Transverse colon (tissue), 4 donors: Measurements from ENCODE around the gene PXK. TPM values are rescaled to one million over a fixed set of nuclear protein-coding genes. Genes with fewer than 3 reads are reported as not detected.

ENCODE experiments used
- DNase-seq: peaks from one replicate; pipeline ENCODE4 v3.0.0-alpha.2; 2019
- H3K27ac ChIP-seq, 4 donors: fragments of 200-600 bp; sonication (generic); 2 replicates each; pipeline ENCODE4 v1.5.1; 2016 to 2018; ENCODE audit warnings: inconsistent platforms in 4 of 4
- H3K27me3 ChIP-seq: fragments of 200-600 bp; sonication (generic); 2 replicates; pipeline ENCODE4 v1.5.1; 2017; ENCODE audit warnings: inconsistent platforms
- H3K36me3 ChIP-seq, 4 donors: fragments of 200-600 bp; sonication (generic); 2 replicates each; pipeline ENCODE4 v1.5.1; 2017 to 2019; ENCODE audit warnings: inconsistent platforms in 4 of 4
- H3K4me1 ChIP-seq, 4 donors: fragments of 200-600 bp; sonication (generic); 2 replicates each; pipeline ENCODE4 v1.5.1; 2017 to 2020; ENCODE audit warnings: inconsistent platforms in 4 of 4
- H3K4me3 ChIP-seq, 4 donors: fragments of 200-600 bp; sonication (generic); 1 replicate in 1 of 4; 2 replicates in 3 of 4; pipeline versions ENCODE4 v1.5.1 to v1.6.1; 2017 to 2019; ENCODE audit warnings: inconsistent platforms in 4 of 4
- H3K9me3 ChIP-seq, 2 donors: fragments of 200-600 bp; sonication (generic); 2 replicates each; pipeline ENCODE4 v1.5.1; 2017 to 2019; ENCODE audit warnings: inconsistent platforms in 2 of 2
- CTCF ChIP-seq, 5 experiments: fragments of 200-600 bp in 3 of 5; fragments of 450-650 bp in 2 of 5; sonication (generic) in 3 of 5; IDR thresholded peaks; 1 replicate in 2 of 5; 2 replicates in 3 of 5; pipeline ENCODE4 v1.5.1; 2016 to 2017; ENCODE audit warnings: antibody characterized with exemption in 5 of 5, inconsistent platforms in 3 of 5, mild to moderate bottlenecking in 2 of 5, moderate library complexity in 1 of 5
- EP300 ChIP-seq: sonication (generic); formaldehyde crosslinking; IDR thresholded peaks from one replicate; pipeline ENCODE4 v1.6.1; 2017; ENCODE audit warnings: antibody characterized with exemption, low read depth
- POLR2A ChIP-seq: fragments of 450-650 bp; IDR thresholded peaks from one replicate; pipeline ENCODE4 v1.6.1; 2016; ENCODE audit warnings: antibody characterized with exemption, mild to moderate bottlenecking, moderate library complexity
- POLR2AphosphoS5 ChIP-seq, 3 donors: sonication (generic); formaldehyde crosslinking; IDR thresholded peaks; one replicate each; pipeline ENCODE4 v1.6.1; 2016; ENCODE audit warnings: antibody characterized with exemption in 3 of 3
- WGBS, 2 donors: methylation state at CpG; one replicate each; pipeline ENCODE4 v1.1.5; 2018; ENCODE audit warnings: low coverage in 1 of 2; 5-methylcytosine and 5-hydroxymethylcytosine counted together
- in situ Hi-C, 4 donors: fragments of 200-750 bp; cut with MboI; loops; one replicate each; pipeline versions ENCODE4 v1.15.0 to v1.15.1; 2017; ENCODE audit warnings: low sequenced_read_pairs in 3 of 4, low pct_ligation_motif_present in 1 of 4, low pct_unique_long_range_greater_than_20kb in 1 of 4
- intact Hi-C: fragments of 100-400 bp; cut with DNase I; formaldehyde crosslinking; loops from one replicate; pipeline ENCODE4 v1.15.1; 2023; ENCODE audit warnings: low total_unique reads
- total RNA-seq, 4 donors: library from RNA; depleted of rRNA; stranded (reverse); fragments of >200 nt; gene quantifications; one replicate each; pipeline ENCODE4 v1.1.0, GENCODE V29; 2016

Gene PXK
- total RNA-seq, 4 donors from 2014 or later, result 7.6 to 29.5 (median 16.6) TPM

- Histone ChIP-seq H3K9me3 (no peaks in the 10 kb centered on the region), H3K4me1 (no peaks in the 10 kb centered on the region), H3K27ac (no peak overlapping the region), H3K4me3 (no peak overlapping the region), H3K27me3 (peaks cover 15% of the 10 kb centered on the region), H3K36me3 (no peaks in the 10 kb centered on the region)
- TF ChIP-seq CTCF (IDR thresholded peaks at IDR 0.05) (no peak), POLR2A (no peak), EP300 (no peak), POLR2AphosphoS5 (IDR thresholded peaks at IDR 0.05) (no peak)
- in situ Hi-C loops, result loop anchor here in 2 of 4 donors (5.0 to 10.0 kb wide), 2 partner anchors 52 to 115 kb away; no protein-coding TSS in a partner anchor
- intact Hi-C loops, result no loop called here
- WGBS, 2 donors, result 81% methylated on average over 6 of the region's 6 CpGs; no CpG with 5 or more reads in 1 of the 2 donors
- DNase-seq, result no peak
These were observed 35.8 kb upstream of the PXK start for GRCh38 chr3:58296843-58297242.

DNA sequence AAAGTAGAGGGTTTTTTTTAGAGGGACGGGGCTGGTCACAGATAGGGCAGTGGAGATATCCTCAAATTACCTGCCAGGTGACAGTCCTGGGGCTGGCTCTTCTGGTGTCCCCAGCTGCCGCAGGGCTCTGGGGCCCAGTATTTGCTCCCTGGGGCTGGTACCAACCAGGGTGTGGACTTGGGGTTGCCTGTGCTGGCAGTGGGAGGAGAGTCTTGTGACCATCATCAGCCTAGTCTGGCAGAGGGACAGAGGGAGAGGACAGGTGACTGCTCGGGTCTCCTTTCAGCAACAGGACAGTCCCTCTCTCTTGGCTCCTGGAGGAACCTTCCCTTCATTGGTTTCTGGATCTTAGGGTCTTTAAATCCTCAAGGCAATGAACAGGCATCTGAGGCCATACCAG lies 34.5 kb upstream of the PXK start:
- intact Hi-C loops (no loop called here), in situ Hi-C loops (loop anchor here in 2 of 4 donors (5.0 to 10.0 kb wide), 2 partner anchors 53 to 116 kb away; no protein-coding TSS in a partner anchor)
- Histone ChIP-seq H3K9me3 (no peaks in the 10 kb centered on the region), H3K36me3 (no peaks in the 10 kb centered on the region), H3K4me3 (no peak overlapping the region), H3K4me1 (no peaks in the 10 kb centered on the region), H3K27me3 (peaks cover 20% of the 10 kb centered on the region), H3K27ac (no peak overlapping the region)
- TF ChIP-seq POLR2A, result no peak
- 59% methylated on average over 3 of the region's 3 CpGs; no CpG with 5 or more reads in 1 of the 2 donors for WGBS, 2 donors
- no peak for DNase-seq

DNA sequence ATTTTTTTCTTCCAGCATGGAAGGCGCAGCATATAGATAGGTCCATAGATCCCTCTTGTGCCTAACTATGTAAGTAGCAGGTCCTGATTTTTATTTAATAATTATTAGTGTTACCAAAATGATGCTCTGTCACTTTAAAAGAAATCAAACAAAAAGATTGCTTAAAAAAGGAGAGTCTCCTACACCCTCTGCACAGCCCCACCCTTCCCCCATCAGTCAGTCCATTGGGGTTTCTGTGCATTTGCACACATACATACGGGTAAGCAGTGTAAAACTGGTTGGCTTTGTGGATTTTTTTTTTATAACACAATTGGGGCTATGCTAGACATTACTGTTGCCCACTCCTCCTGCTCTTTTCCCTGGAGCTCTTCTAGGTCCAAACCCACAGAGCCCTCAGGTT lies 33.6 kb upstream of the PXK start:
- Histone ChIP-seq H3K4me1 (no peaks in the 10 kb centered on the region), H3K27ac (no peak overlapping the region), H3K4me3 (no peak overlapping the region), H3K36me3 (no peaks in the 10 kb centered on the region), H3K27me3 (peaks cover 20% of the 10 kb centered on the region), H3K9me3 (no peaks in the 10 kb centered on the region)
- DNase-seq, result no peak
- TF ChIP-seq EP300 (no peak), POLR2A (no peak), CTCF (IDR thresholded peaks at IDR 0.05) (no peak), POLR2AphosphoS5 (IDR thresholded peaks at IDR 0.05) (no peak)
- in situ Hi-C loops, result loop anchor here in 2 of 4 donors (5.0 to 10.0 kb wide), 2 partner anchors 54 to 117 kb away; no protein-coding TSS in a partner anchor
- 44 to 50% methylated on average over 2 of the region's 2 CpGs for WGBS, 2 donors
- intact Hi-C loops, result no loop called here

GRCh38 chr3:58299839-58300516 lies 32.7 kb upstream of the PXK start:
- H3K4me1 ChIP-seq, result no peaks in the 10 kb centered on the region
- WGBS, 2 donors, result 0 to 18% methylated on average over 1 to 8 of the region's 8 CpGs
- H3K9me3 ChIP-seq, result no peaks in the 10 kb centered on the region
- intact Hi-C loops, result loop anchor here (2.0 kb wide), 1 partner anchor 121 kb away; no protein-coding TSS in a partner anchor
- peaks cover 20% of the 10 kb centered on the region for H3K27me3 ChIP-seq
- no peaks in the 10 kb centered on the region for H3K36me3 ChIP-seq
- no peak for DNase-seq
- no peak overlapping the region for H3K27ac ChIP-seq
- TF ChIP-seq POLR2AphosphoS5 (IDR thresholded peaks at IDR 0.05) (no peak), POLR2A (no peak), EP300 (no peak), CTCF (IDR thresholded peaks at IDR 0.05) (peak; percentile 45 to 65 (median 55))
- H3K4me3 ChIP-seq, result no peak overlapping the region
- in situ Hi-C loops, result loop anchor here (5.0 to 25.0 kb wide), 4 partner anchors 55 to 237 kb away; partner anchors contain the start of gene ACOX2 (in 1 of the 4)
